ENCODE measurements around the gene STKLD1.

Gene STKLD1

GRCh38 chr9:133345596-133345995 lies 30.6 kb upstream of the STKLD1 start:
- DNase-seq (ENCODE audit: low read depth in 2 of 2) = no peak

GRCh38 chr9:133346021-133346785 lies 30.0 kb upstream of the STKLD1 start:
- DNase-seq (ENCODE audit: low read depth in 2 of 2) = no peak

GRCh38 chr9:133347515-133347984 lies 28.6 kb upstream of the STKLD1 start:
- DNase-seq (ENCODE audit: low read depth in 2 of 2) = no peak

GRCh38 chr9:133347985-133348717 lies 28.0 kb upstream of the STKLD1 start, which contains the start of the genes MED22 and RPL7A:
Gene MED22, minus strand, starts transcription at chr9:133348131. Its CDS starts 1,469 bp downstream, at chr9:133346662.
Gene RPL7A, plus strand, starts transcription at chr9:133348218. Its CDS starts 26 bp downstream, at chr9:133348244.
- peak; percentile 84 to 90 for DNase-seq (ENCODE audit: low read depth in 2 of 2)

- no peak for DNase-seq (ENCODE audit: low read depth in 2 of 2)
Observed at GRCh38 chr9:133348718-133349573, 27.2 kb upstream of the STKLD1 start.

- no peak for DNase-seq (ENCODE audit: low read depth in 2 of 2)
Observed at GRCh38 chr9:133349965-133350616, 26.1 kb upstream of the STKLD1 start.

GRCh38 chr9:133351526-133351907 lies 24.6 kb upstream of the STKLD1 start:
- DNase-seq (ENCODE audit: low read depth in 2 of 2) = no peak

GRCh38 chr9:133351908-133352634 lies 24.1 kb upstream of the STKLD1 start:
- no peak for DNase-seq (ENCODE audit: low read depth in 2 of 2)

GRCh38 chr9:133352635-133353340 lies 23.4 kb upstream of the STKLD1 start:
- no peak for DNase-seq (ENCODE audit: low read depth in 2 of 2)

GRCh38 chr9:133353548-133353947 lies 22.6 kb upstream of the STKLD1 start:
- no peak for DNase-seq (ENCODE audit: low read depth in 2 of 2)

GRCh38 chr9:133354766-133355165 lies 21.4 kb upstream of the STKLD1 start:
- DNase-seq (ENCODE audit: low read depth in 2 of 2) = no peak

- DNase-seq (ENCODE audit: low read depth in 2 of 2) = no peak
Observed at GRCh38 chr9:133355881-133356357, 20.2 kb upstream of the STKLD1 start.

GRCh38 chr9:133356391-133357091 lies 19.6 kb upstream of the STKLD1 start, which contains the start of the genes SURF1 and SURF2:
Gene SURF1, minus strand, starts transcription at chr9:133356487. Its CDS starts 34 bp downstream, at chr9:133356453.
Gene SURF2, plus strand, starts transcription at chr9:133356550. Its CDS starts 43 bp downstream, at chr9:133356593.
- DNase-seq (ENCODE audit: low read depth in 2 of 2) = peak; percentile 88 to 90

GRCh38 chr9:133357656-133358055 lies 18.5 kb upstream of the STKLD1 start:
- DNase-seq (ENCODE audit: low read depth in 2 of 2) = no peak

- no peak for DNase-seq (ENCODE audit: low read depth in 2 of 2)
Observed at GRCh38 chr9:133359399-133360175, 16.6 kb upstream of the STKLD1 start.

GRCh38 chr9:133360400-133361393 lies 15.5 kb upstream of the STKLD1 start:
- no peak for DNase-seq (ENCODE audit: low read depth in 2 of 2)

GRCh38 chr9:133361507-133362092 lies 14.6 kb upstream of the STKLD1 start:
- DNase-seq (ENCODE audit: low read depth in 2 of 2) = no peak

Measured in stimulated activated CD8-positive, alpha-beta memory T cell treated with anti-CD3 and anti-CD28 coated beads, Interleukin-15, amount 100 ng/mL, for 48 hours (primary cell).